Ishikawa (cell line): Measurements from ENCODE around the gene INPP5B.

Source experiments
- EGR1 ChIP-seq: IDR thresholded peaks from 2 replicates; pipeline ENCODE4 v1.6.1; 2012
- NFIC ChIP-seq: IDR thresholded peaks from 2 replicates; pipeline ENCODE4 v1.6.1; 2012
- RAD21 ChIP-seq: IDR thresholded peaks from 2 replicates; pipeline ENCODE4 v1.6.1; 2012; ENCODE audit warnings: low read depth
- REST ChIP-seq: IDR thresholded peaks from 2 replicates; pipeline ENCODE4 v1.6.1; 2012; ENCODE audit warnings: low read depth, mild to moderate bottlenecking
- TAF1 ChIP-seq: IDR thresholded peaks from 2 replicates; pipeline ENCODE4 v1.6.1; 2012; ENCODE audit warnings: low read depth, mild to moderate bottlenecking
- YY1 ChIP-seq: IDR thresholded peaks from 2 replicates; pipeline ENCODE4 v1.6.1; 2012; ENCODE audit warnings: low read depth

- TF ChIP-seq EGR1: no peak
- no peak for TF ChIP-seq RAD21
- TF ChIP-seq REST: no peak
- no peak for TF ChIP-seq TAF1
- TF ChIP-seq YY1: no peak
- TF ChIP-seq NFIC: no peak
These were observed 84.5 kb downstream of the INPP5B start for GRCh38 chr1:37862330-37862729.
